NOMO-1 treated with dmso at 0.1 percent for 144 hours (cell line): Measurements from ENCODE around the gene GUK1.
"Not testable (repeated sequence)": the region's sequence is repeated elsewhere in the genome, so short reads cannot be mapped to it uniquely, and the experiment has no call there.

ENCODE experiments used
- DNase-seq: peaks from one replicate; lab custom pipeline; 2025; ENCODE audit not compliant: unreplicated experiment; lab: John Stamatoyannopoulos, UW

Gene GUK1

DNA sequence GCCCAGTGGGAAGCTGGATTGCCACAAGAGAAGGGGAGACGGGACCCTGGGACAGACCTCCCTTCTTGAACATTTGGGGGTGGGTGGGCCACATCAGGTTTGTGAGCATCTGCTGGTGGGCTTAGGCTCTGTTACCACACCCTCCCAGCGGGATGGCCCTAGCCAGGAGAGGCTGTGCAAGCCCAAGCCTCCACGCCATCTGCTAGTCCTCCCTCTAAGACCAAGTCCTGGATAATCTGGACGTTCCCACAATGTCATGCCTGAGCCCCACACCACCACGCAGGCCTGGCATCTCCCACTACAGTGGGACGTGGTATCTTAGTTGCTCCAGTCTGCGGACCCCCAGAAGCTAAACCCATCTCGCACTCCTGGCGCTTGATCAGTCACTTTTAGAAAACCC is 21.8 kb downstream of the GUK1 start:
- DNase-seq: no peak

- DNase-seq: no peak
Measured at GRCh38 chr1:228162286-228163006, 22.4 kb downstream of the GUK1 start.

- DNase-seq: no peak
Measured at GRCh38 chr1:228163007-228163753, 23.1 kb downstream of the GUK1 start.

DNA sequence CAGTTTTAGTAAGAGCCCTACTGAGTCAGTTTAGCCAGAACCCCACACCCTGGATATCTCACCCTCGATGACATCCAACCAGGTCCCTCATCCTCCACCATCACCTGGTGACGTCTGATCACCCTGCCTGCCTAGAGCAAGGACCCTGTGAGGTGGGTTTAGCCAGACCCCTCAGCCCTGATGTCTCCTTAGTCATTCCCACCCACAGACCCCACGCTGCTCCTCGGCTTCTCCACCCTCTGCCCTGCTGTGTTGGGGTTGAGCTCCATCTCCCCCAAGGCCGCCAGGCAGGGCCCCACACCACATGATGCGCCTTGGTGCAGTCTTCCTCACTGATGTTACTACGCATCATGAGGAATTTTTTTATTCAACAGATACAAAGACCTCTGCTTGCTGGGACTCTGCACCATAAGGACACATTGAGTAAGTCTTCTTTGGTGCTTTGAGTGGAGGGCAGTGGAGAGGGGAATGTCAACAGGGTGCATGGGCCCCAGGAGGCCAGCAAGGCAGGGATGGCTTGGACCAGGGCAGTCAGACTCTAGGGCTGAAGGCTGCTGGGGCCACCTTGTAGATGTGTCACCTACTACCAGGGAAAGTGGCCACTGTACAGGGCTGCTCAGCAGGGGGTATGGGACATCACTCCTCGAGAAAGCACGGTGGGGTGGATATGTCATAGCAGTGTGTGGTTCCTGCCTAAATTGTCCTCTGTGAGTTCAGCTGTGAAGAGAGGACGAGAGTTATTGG is 23.9 kb downstream of the GUK1 start:
- no peak for DNase-seq

DNA sequence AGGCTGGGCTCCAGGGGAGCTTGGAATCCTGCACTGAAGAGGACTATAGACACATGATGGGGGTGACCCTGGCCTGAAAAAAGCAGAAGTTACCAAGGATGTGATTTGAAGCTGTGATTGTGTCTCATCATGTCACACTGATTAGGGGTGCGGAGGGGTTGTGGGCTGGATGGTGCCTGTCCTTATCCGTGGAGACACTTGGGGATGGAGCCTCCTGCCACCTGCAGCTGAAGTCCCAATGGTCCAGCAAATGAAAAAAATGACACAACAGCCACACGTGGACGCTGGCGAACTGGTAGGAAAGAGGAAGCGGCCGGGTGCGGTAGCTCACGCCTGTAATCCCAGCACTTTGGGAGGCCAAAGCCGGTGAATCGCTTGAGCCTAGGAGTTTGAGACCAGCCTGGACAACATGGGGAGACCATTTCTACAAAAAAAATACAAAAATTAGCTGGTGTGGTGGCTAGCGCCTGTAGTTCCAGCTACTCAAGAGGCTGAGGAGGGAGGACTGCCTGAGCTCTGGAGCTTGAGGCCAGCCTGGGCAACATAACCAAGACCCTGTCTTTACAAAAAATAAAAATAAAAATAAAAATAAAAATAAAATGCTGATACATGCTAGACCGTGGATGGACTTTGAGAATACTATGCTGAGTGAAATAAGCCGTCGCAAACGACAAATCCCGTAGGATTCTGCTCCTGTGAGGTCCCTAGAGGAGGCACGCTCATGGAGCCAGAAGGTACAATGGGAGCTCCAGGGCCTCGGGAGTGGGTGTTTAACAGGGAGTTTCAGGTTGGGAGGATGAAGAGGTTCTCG is 24.7 kb downstream of the GUK1 start:
- peak; percentile 55 for DNase-seq

DNA sequence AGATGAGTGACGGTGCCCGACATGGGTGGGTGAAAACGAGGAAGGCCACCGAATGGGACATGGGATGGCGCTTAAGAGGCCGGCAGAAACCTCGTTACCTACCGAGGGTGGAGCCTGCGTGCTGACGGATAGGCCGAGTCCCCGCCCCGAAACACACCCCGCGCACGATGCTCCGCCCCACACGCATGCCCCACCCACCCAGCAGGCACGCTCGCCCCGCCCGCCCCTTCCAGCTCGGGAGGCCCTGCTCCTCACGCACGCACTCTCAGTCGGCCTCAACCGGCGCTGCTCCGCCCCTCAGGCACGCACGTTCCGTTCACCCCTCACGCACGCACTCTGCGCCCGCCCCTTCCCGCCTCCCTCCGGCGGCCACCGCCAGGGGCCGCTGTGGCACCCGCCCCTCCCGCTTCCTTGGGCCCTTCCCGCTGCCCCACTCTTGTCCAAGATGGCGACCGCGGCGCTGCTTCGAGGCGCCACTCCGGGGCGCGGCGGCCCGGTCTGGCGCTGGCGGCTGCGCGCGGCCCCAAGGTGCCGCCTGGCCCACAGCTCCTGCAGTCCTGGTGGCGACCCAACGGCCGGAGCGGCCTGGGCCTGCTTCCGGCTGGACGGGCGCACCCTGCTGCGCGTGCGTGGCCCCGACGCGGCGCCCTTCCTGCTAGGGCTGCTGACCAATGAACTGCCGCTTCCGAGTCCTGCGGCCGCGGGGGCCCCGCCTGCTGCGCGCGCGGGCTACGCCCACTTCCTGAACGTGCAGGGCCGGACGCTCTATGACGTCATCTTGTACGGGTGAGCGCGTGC is 25.5 kb downstream of the GUK1 start, which contains the start of gene IBA57:
TSS of gene IBA57 (plus strand) at position 433 of the 798 bp plus-strand sequence. CDS start at position 446, 13 bp downstream.
- peak; percentile 94 for DNase-seq

DNA sequence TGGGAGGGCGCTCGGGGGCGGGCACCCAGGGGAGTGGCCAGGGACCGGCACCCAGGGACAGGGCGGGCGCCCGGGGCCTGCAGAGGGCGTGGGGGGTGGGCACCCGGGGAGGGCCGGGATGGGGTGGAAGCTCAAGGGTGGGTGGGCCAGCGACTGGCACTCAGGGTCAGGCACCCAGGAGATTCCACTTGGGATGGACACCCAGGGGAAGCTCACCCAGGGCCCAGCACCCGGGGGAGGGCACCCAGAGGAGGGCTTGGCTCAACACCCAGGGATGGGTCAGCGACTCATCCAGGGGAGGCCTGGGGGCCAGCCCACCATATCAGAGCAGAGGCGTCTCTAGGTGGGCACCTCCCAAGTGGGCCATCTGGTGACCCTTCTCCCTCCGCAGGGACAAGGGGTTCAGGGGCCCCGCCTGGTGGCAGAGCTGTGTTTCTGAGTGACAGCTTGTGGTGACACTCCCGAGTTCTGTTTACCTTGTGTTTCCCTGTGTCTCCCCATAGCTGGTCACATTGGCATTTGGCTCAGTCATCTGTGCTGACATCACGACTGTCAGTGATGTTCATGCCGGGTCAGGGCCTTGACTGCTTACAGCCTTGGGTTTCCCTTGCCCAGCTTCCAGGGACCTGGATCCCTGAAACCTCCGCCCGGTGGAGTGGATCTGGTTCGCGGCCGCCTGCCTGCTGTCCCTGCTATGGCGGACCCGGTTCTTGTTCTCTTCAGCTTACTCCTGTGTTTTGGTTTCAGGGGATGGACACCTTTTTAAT is 26.3 kb downstream of the GUK1 start:
- no peak for DNase-seq

DNA sequence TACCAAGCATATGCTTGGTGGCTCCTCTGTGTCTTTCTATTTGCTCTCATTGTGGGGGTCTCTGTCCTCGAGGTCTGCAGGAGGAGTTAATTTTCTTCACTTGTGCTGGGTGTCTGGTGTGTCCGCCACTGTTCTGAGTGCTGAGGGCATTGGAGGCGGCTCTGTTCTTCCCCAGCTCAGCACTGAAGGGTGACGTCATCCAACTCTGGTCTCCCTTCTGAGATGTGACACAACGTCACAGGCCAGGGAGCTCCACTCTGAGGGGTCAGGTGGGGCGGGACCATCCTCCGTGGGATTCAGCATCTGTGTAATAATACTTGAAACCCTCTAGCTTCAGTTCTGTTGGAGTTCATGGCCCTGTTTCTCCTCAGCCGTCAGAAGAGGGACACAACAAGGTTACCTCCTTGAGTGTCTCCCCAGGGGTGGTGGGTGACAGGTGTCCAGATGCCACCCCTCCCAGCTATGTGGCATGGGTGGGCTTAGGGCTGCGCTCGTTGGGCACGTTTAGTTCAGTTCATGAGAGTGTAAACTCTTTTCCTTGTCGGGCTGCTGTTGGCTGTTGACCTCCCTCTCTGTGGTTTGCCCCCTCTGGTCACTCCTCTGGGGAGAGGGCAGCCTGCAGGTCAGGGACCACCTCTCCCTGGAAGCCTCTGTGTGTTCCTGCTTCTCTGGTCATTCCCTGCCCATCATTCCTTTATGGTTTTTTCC is 28.6 kb downstream of the GUK1 start:
- DNase-seq: no peak

DNA sequence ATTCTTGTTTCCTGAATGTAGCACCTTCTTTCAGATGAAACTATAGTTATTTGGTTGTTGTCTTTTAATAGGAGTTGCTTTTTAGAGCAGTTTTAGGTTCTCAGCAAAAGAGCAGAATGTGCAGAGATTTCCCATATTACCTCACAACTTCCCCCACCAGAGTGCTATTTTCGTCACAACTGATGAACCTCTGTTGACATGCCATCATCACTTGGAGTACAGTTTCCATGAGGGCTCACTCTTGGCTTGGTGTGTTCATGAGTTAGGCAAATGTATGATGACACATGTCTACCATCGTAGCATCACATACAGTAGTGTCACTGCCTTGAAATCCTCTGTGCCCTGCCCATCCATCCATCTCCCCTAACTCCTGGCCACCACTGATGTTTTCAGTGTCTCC is 29.3 kb downstream of the GUK1 start:
- no peak for DNase-seq

- no peak for DNase-seq
Measured at GRCh38 chr1:228170666-228171065, 30.6 kb downstream of the GUK1 start.

DNA sequence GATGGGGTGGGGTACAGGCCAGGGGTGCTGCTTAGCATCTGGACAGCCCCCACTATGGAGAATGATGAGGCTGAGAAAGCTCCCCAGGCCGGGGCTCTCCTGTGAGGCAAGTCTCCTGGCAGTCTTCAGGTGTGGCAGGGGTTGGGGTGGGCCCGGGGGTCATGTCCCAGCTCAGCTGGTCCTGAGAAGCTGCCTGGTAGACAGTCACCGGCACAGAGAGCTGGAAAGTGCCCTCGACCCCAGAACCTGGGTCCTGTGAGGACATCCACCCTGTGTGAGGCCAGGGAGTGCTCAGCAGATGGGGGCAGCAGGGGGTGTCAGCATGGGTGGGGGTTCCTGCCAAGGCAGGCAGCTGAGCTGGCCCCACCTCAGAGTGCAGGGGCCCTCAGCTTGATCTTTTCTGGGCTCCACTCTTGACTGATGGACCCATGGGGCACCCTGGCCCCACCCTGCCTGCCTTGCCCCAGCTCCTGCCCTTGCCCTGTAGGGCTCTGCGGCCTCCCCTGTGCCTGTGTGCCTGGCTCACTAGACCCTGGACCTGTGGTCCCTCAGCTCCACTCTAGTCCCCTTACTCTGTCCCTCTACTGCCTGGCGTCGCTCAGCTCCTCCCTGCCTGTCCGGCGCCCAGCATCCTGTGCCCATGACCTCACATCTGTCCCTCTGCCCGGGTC is 31.3 kb downstream of the GUK1 start:
- no peak for DNase-seq

DNA sequence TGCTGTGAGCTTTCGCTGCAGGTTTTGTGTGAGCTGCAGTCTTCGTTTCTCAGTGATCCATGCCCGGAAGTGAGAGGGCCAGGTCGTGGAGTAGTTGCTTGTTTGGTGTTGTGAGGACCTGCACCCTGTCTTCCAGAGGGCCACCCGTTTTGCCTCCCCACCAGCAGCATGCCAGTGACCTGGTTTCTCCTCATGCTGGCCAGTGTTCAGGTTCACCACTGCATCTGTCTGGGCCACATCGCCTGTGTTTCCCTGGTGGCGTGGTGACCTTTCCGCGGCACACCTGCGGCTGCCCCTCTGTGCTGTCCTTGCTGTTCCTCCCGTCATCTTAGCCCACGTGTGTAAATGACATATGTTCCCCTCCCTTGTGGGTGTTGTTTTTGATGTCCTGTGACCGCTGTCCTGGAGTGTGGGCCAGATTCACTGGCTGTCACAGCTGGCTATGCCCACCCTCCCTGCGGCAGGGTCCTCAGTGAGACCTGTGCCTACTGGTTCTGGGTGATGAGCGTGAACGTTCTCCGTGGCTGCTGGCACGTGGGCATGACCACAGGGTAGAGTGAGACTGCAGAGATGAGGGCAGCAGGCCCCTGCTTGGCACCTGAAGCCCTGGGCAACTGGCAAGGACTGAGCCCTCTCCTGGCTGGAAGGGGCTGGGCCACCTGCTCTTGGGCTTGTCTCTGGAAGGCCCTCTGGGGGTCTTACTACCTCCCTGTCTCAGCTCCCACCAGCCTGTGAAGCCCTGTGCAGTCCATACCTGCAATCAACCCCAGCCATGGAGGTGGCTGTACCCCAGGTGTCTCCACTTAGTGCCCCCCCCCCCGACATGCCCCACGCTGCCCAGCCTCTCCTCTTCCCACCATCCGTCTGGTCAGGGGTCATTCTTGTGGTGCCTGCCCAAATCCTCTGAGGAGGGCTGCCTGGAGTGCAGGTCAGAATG is 32.8 kb downstream of the GUK1 start:
- no peak for DNase-seq

DNA sequence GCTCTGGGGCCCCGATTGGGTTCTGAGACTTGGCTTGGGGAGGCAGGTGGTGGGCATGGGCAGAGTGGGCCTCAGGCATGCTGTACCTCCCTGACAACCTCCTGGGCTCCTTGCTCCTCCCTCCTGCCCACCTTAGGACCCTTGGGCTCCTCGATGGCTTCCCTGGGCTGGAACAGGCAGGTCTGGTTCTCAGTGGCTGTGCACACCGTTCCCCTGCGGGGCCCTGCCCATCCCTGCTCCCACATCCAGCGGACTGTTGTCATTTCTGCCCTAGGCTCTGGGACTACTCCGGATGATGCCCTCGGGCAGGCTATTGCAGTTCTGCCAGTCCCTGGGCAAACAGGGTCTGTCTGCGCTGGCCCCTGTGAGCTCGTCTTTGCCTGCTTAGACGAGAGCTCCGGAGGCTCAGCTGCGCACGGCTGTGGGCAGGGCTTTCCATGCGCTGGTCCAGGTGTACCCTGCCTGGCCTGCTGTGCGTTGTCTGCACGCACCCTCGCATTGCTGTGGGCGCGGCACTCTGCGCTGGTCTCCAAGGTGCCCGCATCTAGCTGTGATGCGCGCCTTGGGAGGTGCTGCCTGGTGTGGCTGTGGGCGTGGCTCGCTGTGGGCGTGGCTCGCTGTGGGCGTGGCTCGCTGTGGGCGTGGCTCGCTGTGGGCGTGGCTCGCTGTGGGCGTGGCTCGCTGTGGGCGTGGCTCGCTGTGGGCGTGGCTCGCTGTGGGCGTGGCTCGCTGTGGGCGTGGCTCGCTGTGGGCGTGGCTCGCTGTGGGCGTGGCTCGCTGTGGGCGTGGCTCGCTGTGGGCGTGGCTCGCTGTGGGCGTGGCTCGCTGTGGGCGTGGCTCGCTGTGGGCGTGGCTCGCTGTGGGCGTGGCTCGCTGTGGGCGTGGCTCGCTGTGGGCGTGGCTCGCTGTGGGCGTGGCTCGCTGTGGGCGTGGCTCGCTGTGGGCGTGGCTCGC is 33.7 kb downstream of the GUK1 start:
- DNase-seq: not testable (repeated sequence)

- no peak for DNase-seq
Measured at GRCh38 chr1:228174482-228175315, 34.6 kb downstream of the GUK1 start.
